Central memory CD8-positive, alpha-beta T cell (primary cell): Measurements from ENCODE around the gene TEX29.

Source experiments
- ATAC-seq: fragments of 150-1000 bp; cut with Tn5 transposase; replicated peaks from 2 replicates; pipeline ENCODE4 v1.10.0; 2022; ENCODE audit warnings: mild to moderate bottlenecking, moderate FRiP score, moderate number of reproducible peaks; ENCODE audit not compliant: poor library complexity, severe bottlenecking; ENCODE audit errors: extremely low read depth
- DNase-seq, 2 donors: peaks; one replicate each; pipeline ENCODE4 v3.0.0; 2021; ENCODE audit warnings: low spot score in 2 of 2
- H3K27ac Mint-ChIP-seq: one replicate; pipeline ENCODE4 v1.8.0; 2022; ENCODE audit warnings: low read depth, mild to moderate bottlenecking, moderate library complexity, mixed read lengths
- H3K27me3 Mint-ChIP-seq: one replicate; pipeline ENCODE4 v1.8.0; 2022; ENCODE audit warnings: mixed read lengths
- H3K36me3 Mint-ChIP-seq: one replicate; pipeline ENCODE4 v1.8.0; 2022; ENCODE audit warnings: mild to moderate bottlenecking, moderate library complexity, mixed read lengths; ENCODE audit not compliant: insufficient read depth
- H3K4me1 Mint-ChIP-seq: one replicate; pipeline ENCODE4 v1.8.0; 2022; ENCODE audit warnings: mixed read lengths
- H3K4me3 Mint-ChIP-seq: one replicate; pipeline ENCODE4 v1.8.0; 2022; ENCODE audit warnings: mild to moderate bottlenecking, moderate library complexity, mixed read lengths
- H3K9me3 Mint-ChIP-seq: one replicate; pipeline ENCODE4 v1.8.0; 2022; ENCODE audit warnings: mixed read lengths

Gene TEX29

DNA sequence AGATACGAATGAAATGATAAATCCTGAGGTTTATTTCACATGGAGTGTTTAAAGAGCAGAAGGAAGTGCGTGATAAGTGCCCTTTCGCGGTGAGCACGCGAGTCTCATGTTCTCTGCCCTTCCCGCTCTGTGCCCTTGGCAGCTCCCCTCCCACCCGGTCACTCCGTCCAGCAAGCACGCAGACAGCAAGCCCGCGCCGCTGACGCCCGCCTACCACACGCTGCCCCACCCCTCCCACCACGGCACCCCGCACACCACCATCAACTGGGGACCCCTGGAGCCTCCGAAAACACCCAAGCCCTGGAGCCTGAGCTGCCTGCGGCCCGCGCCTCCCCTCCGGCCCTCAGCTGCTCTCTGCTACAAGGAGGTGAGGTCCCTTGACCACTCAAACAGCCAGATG lies 37.4 kb upstream of the TEX29 start:
- Mint-ChIP-seq H3K27me3 (no peaks in the 10 kb centered on the region), H3K4me1 (no peaks in the 10 kb centered on the region), H3K9me3 (no peaks in the 10 kb centered on the region), H3K27ac (no peak overlapping the region), H3K36me3 (peaks cover 50% of the 10 kb centered on the region), H3K4me3 (no peak overlapping the region)
- DNase-seq (no peak), ATAC-seq (no peak)

DNA sequence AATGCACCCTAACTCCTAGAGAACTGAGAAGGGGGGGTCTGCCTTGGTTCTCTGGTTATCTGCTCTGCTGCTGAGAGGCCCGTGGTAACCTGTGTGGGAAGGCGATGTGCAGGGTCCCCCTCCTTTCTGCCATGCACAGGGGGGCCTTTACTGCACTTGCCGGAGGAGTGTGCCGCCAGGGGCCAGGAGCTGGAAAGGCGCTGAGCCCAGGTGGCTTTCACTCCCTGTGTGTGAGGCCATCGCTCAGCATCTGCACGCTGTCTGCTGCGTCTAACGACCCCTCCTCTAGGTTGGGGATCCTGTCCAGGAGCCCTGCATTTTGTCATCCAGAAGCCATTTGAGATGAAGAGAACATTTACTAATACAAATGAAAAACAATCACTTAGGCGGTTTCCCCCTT lies 37.0 kb upstream of the TEX29 start:
- H3K27me3 Mint-ChIP-seq: no peaks in the 10 kb centered on the region
- DNase-seq (no peak), ATAC-seq (no peak)
- H3K4me3 Mint-ChIP-seq: no peak overlapping the region
- peaks cover 49% of the 10 kb centered on the region for H3K36me3 Mint-ChIP-seq
- H3K4me1 Mint-ChIP-seq: no peaks in the 10 kb centered on the region
- no peak overlapping the region for H3K27ac Mint-ChIP-seq
- H3K9me3 Mint-ChIP-seq: no peaks in the 10 kb centered on the region

DNA sequence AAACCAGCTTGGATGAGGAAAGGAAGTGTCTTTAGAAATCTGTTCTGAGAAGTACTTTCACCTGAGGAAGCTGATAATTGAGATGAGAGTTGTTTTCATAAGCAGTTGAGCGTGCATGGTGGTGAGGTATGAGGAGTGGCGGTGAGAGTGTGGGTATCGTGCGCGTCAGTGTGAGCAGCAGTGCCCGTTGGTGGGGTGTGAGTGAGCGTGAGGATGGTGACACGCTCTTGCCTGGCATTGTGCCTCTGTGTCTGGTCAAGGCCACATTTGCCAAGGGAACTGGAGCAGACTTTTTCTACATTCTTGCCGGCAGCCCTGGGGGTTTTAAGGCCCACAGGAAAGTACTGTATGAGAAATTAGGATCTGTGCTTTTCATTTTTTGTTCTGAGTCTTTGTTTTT lies 36.5 kb upstream of the TEX29 start:
- Mint-ChIP-seq H3K4me3 (no peak overlapping the region), H3K4me1 (no peaks in the 10 kb centered on the region), H3K36me3 (peaks cover 47% of the 10 kb centered on the region), H3K27me3 (no peaks in the 10 kb centered on the region), H3K9me3 (no peaks in the 10 kb centered on the region), H3K27ac (no peak overlapping the region)
- DNase-seq (no peak), ATAC-seq (no peak)

DNA sequence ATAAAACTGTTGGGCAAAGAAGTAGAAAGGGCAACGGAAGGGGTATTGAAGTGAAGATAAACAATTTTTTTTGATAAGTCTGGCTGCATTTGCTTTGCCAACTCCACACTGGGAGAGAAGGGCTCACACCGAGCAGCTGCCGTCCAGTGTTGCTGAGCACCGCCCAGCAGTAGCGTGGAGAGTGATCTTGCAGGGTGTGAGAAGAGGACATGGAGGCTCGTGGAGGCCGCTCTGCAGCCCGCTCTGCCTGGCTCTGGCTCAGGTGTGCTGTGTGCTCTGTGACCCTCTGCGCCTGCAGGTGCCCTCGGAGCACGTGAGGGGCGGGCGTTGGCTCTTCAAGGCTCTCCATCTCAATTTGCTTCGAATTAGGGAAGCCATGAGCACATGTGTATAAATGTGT lies 35.9 kb upstream of the TEX29 start:
- Mint-ChIP-seq H3K9me3 (no peaks in the 10 kb centered on the region), H3K36me3 (peaks cover 49% of the 10 kb centered on the region), H3K27ac (no peak overlapping the region), H3K27me3 (no peaks in the 10 kb centered on the region), H3K4me1 (no peaks in the 10 kb centered on the region), H3K4me3 (no peak overlapping the region)
- no peak for ATAC-seq
- no peak for DNase-seq

DNA sequence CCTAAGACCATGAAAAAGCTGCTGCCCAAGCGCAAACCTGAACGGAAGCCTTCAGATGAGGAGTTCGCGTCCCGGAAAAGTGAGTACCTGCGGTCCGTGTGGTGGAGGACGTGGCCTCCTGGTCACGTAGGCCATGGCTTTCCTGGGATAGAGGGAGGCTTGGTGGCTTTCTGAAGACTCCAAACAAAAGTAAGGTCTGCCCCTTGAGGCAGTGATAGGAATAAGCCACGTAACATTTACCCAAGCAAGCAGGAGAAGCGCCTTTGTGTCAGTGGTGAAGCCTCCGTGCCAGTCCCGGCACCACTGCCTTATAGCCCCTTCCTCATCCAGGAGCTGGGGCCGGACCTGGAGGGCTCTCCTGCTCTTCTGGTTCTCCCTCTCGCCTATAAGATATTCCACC lies 34.3 kb upstream of the TEX29 start:
- Mint-ChIP-seq H3K27ac (no peak overlapping the region), H3K27me3 (no peaks in the 10 kb centered on the region), H3K36me3 (peaks cover 45% of the 10 kb centered on the region), H3K4me3 (no peak overlapping the region), H3K9me3 (no peaks in the 10 kb centered on the region), H3K4me1 (no peaks in the 10 kb centered on the region)
- ATAC-seq (no peak), DNase-seq (no peak)

DNA sequence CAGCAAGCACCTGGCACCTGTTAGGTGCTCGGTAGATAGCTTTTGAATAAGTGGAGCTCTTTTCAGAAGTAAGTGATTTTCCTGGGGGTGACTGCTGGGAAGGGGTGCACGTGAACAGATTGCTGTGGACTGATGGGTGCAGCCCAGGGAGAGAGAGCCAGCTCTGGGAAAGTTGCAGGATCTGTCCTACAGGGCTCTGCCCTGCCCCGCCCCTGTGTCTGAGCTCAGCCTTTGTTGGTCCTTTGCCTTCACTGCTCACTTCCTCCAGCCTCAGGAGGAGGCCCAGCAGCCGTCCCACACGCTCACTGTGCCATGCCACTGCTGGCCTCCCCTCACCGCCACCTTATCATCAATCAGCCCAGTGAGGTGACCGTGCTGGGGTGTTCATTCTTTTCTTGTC lies 33.7 kb upstream of the TEX29 start:
- Mint-ChIP-seq H3K27ac (no peak overlapping the region), H3K9me3 (no peaks in the 10 kb centered on the region), H3K4me3 (no peak overlapping the region), H3K4me1 (no peaks in the 10 kb centered on the region), H3K27me3 (no peaks in the 10 kb centered on the region), H3K36me3 (peaks cover 41% of the 10 kb centered on the region)
- DNase-seq: no peak
- ATAC-seq: no peak

DNA sequence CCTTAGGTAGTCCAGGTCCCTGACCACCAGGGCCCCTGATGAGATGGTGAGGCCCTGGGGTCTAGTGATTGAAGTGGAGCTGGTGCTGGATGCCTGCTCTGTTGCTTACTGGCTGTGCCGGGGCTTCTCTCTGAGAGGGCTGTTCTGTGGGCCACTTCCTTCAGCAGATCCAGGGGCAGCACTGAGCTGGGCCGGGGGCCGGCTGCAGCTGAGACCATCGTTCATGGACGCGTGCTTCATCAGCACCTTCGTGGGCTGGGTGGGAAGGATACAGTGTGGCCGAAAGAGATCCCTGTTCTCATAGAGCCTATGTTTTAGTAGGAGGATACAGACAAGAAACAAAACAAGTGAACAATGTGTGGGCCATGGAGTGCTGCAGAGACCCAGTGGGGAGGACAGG lies 33.2 kb upstream of the TEX29 start:
- no peak overlapping the region for H3K27ac Mint-ChIP-seq
- ATAC-seq: no peak
- no peaks in the 10 kb centered on the region for H3K9me3 Mint-ChIP-seq

DNA sequence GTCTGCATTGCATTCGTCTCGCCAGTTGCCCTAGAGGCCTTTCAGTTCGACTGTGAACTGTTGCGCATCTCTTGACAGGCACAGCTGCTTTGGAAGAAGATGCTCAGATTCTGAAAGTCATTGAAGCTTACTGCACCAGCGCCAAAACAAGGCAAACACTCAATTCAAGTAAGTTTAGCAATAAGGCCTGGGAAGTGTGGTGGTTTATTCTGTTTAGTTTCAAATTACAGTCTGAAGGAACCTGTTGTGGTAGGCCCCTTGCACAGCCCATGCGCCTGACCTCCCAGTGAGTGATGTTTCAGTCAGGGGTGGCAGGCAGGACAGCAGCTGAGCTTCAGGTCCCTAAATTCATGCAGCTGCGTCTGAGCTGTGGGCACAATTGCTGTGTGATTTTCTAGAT lies 32.2 kb upstream of the TEX29 start:
- Mint-ChIP-seq H3K9me3 (no peaks in the 10 kb centered on the region), H3K27me3 (no peaks in the 10 kb centered on the region), H3K27ac (no peak overlapping the region), H3K36me3 (peaks cover 39% of the 10 kb centered on the region), H3K4me1 (no peaks in the 10 kb centered on the region), H3K4me3 (no peak overlapping the region)
- DNase-seq (no peak), ATAC-seq (no peak)

More for the DNA sequence above, 33.2 kb upstream of the TEX29 start:
- Mint-ChIP-seq H3K4me1 (no peaks in the 10 kb centered on the region), H3K36me3 (peaks cover 37% of the 10 kb centered on the region), H3K27me3 (no peaks in the 10 kb centered on the region), H3K4me3 (no peak overlapping the region)
- no peak for DNase-seq

DNA sequence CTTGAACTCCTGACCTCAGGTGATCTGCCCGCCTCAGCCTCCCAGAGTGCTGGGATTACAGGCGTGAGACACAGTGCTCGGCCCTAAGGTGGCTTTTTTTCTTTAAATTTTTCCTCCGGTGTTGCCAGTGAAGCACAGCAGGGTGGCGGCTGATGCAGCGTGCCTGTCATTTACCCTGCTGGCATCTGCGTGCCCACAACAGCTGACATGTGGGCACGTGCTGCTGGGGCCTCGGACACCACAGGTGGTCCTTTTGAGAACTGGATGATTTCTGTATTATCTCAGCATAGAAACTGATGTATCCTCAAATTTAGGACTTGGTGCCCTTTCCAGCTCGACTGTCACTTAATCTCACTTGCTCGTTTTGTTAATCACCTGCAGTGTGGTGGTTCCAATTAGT lies 31.2 kb upstream of the TEX29 start:
- Mint-ChIP-seq H3K27ac (no peak overlapping the region), H3K36me3 (peaks cover 30% of the 10 kb centered on the region), H3K4me1 (no peaks in the 10 kb centered on the region), H3K9me3 (no peaks in the 10 kb centered on the region), H3K4me3 (no peak overlapping the region), H3K27me3 (no peaks in the 10 kb centered on the region)
- no peak for DNase-seq
- ATAC-seq: no peak

DNA sequence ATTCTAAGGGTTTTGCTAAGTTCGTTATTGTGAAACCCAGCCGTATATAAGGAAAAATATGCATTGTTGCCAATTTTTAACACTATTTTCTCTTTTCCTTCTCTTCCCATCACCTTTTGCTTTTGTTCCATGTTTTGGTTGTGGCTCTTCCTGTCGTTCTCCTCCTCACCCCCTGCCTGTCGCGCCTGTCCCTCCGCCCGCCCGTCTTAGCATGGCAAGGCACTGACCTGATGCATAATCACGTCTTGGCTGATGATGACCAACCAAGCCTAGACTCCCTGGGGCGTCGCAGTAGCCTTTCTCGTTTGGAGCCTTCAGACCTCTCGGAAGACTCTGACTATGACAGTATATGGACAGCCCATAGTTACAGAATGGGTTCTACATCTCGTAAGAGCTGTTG lies 28.5 kb upstream of the TEX29 start:
- no peak for ATAC-seq
- peaks cover 18% of the 10 kb centered on the region for H3K4me1 Mint-ChIP-seq
- no peaks in the 10 kb centered on the region for H3K27me3 Mint-ChIP-seq

DNA sequence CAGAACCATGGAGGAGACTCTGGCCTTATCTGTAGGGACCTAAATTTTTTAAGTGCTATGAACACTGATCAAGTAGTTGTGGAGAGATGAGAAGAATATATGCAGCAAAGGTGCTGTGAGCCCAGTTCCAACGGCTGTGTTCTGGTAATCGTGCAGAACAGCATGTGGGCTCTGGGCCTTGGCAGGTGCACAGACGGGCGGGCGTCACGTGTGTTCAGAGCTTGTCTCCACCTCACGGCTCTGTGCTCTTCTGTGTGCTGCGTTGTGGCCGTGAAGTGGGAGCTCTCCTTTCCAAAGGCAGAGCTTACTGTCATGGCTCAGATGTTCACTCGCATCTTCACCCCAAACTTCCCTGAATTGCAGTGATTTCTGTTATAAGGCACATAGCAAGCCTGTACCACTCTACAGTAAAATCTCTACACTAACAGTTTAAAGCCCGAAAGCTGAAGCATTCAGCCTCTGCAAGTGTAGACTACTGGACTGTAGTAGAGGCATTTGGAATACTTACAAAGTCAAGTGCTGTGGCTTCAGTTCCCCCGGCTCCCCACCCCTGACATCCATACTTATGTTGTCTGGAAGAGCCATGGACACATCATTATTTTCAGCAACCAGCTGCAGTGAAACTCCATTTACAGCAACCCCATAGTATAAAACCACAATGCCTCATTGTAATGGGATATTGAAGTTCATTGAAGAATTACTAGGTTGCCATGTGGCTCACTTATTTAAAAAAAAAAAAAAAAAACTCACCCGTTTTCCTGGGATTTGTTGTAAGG lies 27.5 kb upstream of the TEX29 start:
- peaks cover 17% of the 10 kb centered on the region for H3K36me3 Mint-ChIP-seq
- H3K4me1 Mint-ChIP-seq: peaks cover 18% of the 10 kb centered on the region
- no peak for DNase-seq
- H3K27me3 Mint-ChIP-seq: no peaks in the 10 kb centered on the region
- ATAC-seq: no peak
- no peak overlapping the region for H3K27ac Mint-ChIP-seq
- H3K4me3 Mint-ChIP-seq: no peak overlapping the region
- H3K9me3 Mint-ChIP-seq: no peaks in the 10 kb centered on the region

More for the DNA sequence above, 28.5 kb upstream of the TEX29 start:
- no peak for DNase-seq
- H3K4me3 Mint-ChIP-seq: no peak overlapping the region
- H3K27ac Mint-ChIP-seq: no peak overlapping the region
- peaks cover 22% of the 10 kb centered on the region for H3K36me3 Mint-ChIP-seq
- no peaks in the 10 kb centered on the region for H3K9me3 Mint-ChIP-seq

DNA sequence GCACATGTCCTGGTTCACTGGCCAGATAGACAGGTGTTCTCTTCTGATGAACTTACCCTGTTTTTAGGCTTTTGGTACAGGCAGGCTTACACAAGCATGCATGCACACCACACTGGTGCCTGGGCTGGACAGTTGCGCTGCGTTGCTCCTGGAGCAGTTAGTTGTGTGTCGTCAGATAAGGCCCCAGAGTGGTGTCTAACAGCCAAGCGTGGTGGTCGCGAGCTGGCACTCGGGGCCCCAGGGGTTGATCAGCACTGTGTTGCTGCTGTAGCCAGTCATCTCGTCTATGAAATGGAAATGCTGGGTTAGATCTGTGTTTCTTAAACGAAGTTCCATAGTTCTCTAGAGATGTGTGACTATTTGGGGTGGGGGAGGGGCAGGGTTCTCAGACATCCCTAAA lies 24.6 kb upstream of the TEX29 start:
- Mint-ChIP-seq H3K9me3 (no peaks in the 10 kb centered on the region), H3K4me1 (peaks cover 18% of the 10 kb centered on the region), H3K27ac (no peak overlapping the region), H3K4me3 (peak overlapping the region; percentile 31), H3K27me3 (no peaks in the 10 kb centered on the region), H3K36me3 (peaks cover 22% of the 10 kb centered on the region)
- no peak for DNase-seq
- ATAC-seq: no peak

DNA sequence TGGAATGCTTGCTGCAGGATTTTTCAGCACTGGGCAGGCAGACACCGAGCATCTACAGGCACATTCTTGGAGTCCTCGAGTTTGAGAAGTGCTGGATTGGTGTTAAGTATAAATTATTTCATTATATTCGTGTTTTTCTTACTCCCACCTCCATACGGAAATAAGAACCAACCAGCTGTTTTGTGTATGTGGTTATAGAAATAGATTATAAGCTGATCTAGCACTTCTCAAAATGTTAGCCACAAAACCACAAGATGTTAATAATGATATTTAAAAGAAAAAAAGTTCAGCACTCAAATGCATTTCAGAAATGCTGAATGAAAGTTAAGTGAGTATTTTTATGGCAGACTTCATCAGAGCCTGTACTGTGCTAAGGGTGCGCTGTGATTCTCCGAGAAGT lies 24.0 kb upstream of the TEX29 start:
- H3K36me3 Mint-ChIP-seq: peaks cover 27% of the 10 kb centered on the region
- H3K27ac Mint-ChIP-seq: no peak overlapping the region
- peaks cover 18% of the 10 kb centered on the region for H3K4me1 Mint-ChIP-seq
- no peaks in the 10 kb centered on the region for H3K9me3 Mint-ChIP-seq
- H3K27me3 Mint-ChIP-seq: no peaks in the 10 kb centered on the region
- no peak overlapping the region for H3K4me3 Mint-ChIP-seq
- ATAC-seq (peak; percentile 28), DNase-seq (no peak)
